ENCODE results near the gene YWHAG. TPM values are rescaled to one million over a fixed set of nuclear protein-coding genes. Genes with fewer than 3 reads are reported as not detected.
"Not testable (repeated sequence)": the region's sequence is repeated elsewhere in the genome, so short reads cannot be mapped to it uniquely, and the experiment has no call there.

Gene YWHAG
- total RNA-seq, 2 experiments from 2014 or later: 140 to 144 TPM

- CTCF ChIA-PET: interaction anchor here (0.5 to 2.7 kb wide), 22 partner anchors 8 to 1816 kb away, joined by 3 to 42 read pairs (median 4); partner anchors contain the start of gene HSPB1
- H3K9me3 Mint-ChIP-seq (ENCODE audit: low read depth): no peaks in the 10 kb centered on the region
- H3K4me1 Mint-ChIP-seq: peaks cover 12% of the 10 kb centered on the region
- H3K4me3 Mint-ChIP-seq: peak overlapping the region; percentile 20
- no peaks in the 10 kb centered on the region for H3K36me3 Mint-ChIP-seq (ENCODE audit: low read depth)
- H3K27ac Mint-ChIP-seq: peak overlapping the region; percentile 94
- peak; percentile 94 for DNase-seq
- POLR2A ChIA-PET: interaction anchor here (0.5 to 1.2 kb wide), 6 partner anchors 9 to 104 kb away, joined by 3 to 5 read pairs (median 4); no protein-coding TSS in a partner anchor
- ATAC-seq: peak; percentile 96
- intact Hi-C loops (cut with DNase I, micrococcal nuclease): loop anchor here (1.0 kb wide), 6 partner anchors 12 to 125 kb away; no protein-coding TSS in a partner anchor
- H3K27me3 Mint-ChIP-seq: peaks cover 2% of the 10 kb centered on the region
Observed at GRCh38 chr7:76291351-76292212, 67.2 kb downstream of the YWHAG start.

DNA sequence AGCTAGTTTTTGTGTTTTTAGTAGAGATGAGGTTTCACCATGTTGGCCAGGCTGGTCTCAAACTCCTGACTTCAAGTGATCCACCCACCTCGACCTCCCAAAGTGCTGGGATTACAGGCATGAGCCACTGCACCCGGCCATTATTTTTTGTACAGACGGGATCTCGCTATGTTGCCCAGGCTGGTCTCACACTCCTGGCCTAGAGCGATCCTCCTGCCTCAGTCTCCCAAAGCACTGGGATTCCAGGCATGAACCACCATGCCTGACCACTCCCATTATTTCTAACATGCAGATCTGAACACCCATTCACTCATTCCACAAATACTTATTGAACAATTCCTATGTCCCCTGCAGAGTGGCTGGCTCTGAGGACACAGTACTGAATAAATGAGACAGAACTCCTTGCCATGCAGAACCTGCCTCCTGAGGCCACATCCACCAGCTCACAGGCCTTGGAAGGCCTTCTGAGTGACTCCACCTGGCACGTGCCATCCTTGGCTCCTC lies 67.9 kb downstream of the YWHAG start:
- H3K27me3 Mint-ChIP-seq; H3K9me3 Mint-ChIP-seq (ENCODE audit: low read depth); H3K36me3 Mint-ChIP-seq (ENCODE audit: low read depth); DNase-seq: not testable (repeated sequence)
- CTCF ChIA-PET: interaction anchor here (0.5 to 2.7 kb wide), 19 partner anchors 8 to 1816 kb away, joined by 3 to 42 read pairs (median 4); partner anchors contain the start of gene HSPB1
- intact Hi-C loops (cut with DNase I, micrococcal nuclease): loop anchor here (1.0 kb wide), 6 partner anchors 12 to 125 kb away; no protein-coding TSS in a partner anchor
- POLR2A ChIA-PET: interaction anchor here (0.5 to 1.2 kb wide), 3 partner anchors 8 to 35 kb away, joined by 3 to 5 read pairs (median 4); no protein-coding TSS in a partner anchor
- Mint-ChIP-seq H3K4me3 (peak overlapping the region; percentile 20), H3K4me1 (peaks cover 12% of the 10 kb centered on the region), H3K27ac (peak overlapping the region; percentile 94)
- ATAC-seq: peak; percentile 7

- Mint-ChIP-seq H3K9me3 (ENCODE audit: low read depth) (no peaks in the 10 kb centered on the region), H3K27ac (no peak overlapping the region), H3K27me3 (peaks cover 16% of the 10 kb centered on the region), H3K4me1 (peaks cover 13% of the 10 kb centered on the region), H3K36me3 (ENCODE audit: low read depth) (no peaks in the 10 kb centered on the region), H3K4me3 (no peak overlapping the region)
- intact Hi-C loops (cut with DNase I, micrococcal nuclease): no loop called here
- ChIA-PET CTCF (interaction anchor here (0.7 to 0.9 kb wide), 2 partner anchors 16 to 26 kb away, joined by 3 read pairs; partner anchors contain the start of gene HSPB1), POLR2A (no interaction called here)
- DNase-seq (no peak), ATAC-seq (no peak)
Observed at GRCh38 chr7:76286842-76287403, 71.9 kb downstream of the YWHAG start.

GRCh38 chr7:76285604-76286374 lies 73.0 kb downstream of the YWHAG start:
- no peak overlapping the region for H3K27ac Mint-ChIP-seq
- no peak overlapping the region for H3K4me3 Mint-ChIP-seq
- intact Hi-C loops (cut with DNase I, micrococcal nuclease): no loop called here
- DNase-seq (no peak), ATAC-seq (no peak)
- no peaks in the 10 kb centered on the region for H3K9me3 Mint-ChIP-seq (ENCODE audit: low read depth)
- H3K4me1 Mint-ChIP-seq: peaks cover 10% of the 10 kb centered on the region
- H3K27me3 Mint-ChIP-seq: peaks cover 22% of the 10 kb centered on the region
- ChIA-PET POLR2A (no interaction called here), CTCF (interaction anchor here (0.9 to 1.3 kb wide), 3 partner anchors 14 to 28 kb away, joined by 3 to 5 read pairs (median 3); partner anchors contain the start of gene HSPB1)
- H3K36me3 Mint-ChIP-seq (ENCODE audit: low read depth): no peaks in the 10 kb centered on the region

- POLR2A ChIA-PET: interaction anchor here (0.6 kb wide), 1 partner anchor 8 kb away, joined by 4 read pairs; no protein-coding TSS in a partner anchor
- H3K27me3 Mint-ChIP-seq: peaks cover 34% of the 10 kb centered on the region
Observed at GRCh38 chr7:76283254-76284159, 75.3 kb downstream of the YWHAG start.

DNA sequence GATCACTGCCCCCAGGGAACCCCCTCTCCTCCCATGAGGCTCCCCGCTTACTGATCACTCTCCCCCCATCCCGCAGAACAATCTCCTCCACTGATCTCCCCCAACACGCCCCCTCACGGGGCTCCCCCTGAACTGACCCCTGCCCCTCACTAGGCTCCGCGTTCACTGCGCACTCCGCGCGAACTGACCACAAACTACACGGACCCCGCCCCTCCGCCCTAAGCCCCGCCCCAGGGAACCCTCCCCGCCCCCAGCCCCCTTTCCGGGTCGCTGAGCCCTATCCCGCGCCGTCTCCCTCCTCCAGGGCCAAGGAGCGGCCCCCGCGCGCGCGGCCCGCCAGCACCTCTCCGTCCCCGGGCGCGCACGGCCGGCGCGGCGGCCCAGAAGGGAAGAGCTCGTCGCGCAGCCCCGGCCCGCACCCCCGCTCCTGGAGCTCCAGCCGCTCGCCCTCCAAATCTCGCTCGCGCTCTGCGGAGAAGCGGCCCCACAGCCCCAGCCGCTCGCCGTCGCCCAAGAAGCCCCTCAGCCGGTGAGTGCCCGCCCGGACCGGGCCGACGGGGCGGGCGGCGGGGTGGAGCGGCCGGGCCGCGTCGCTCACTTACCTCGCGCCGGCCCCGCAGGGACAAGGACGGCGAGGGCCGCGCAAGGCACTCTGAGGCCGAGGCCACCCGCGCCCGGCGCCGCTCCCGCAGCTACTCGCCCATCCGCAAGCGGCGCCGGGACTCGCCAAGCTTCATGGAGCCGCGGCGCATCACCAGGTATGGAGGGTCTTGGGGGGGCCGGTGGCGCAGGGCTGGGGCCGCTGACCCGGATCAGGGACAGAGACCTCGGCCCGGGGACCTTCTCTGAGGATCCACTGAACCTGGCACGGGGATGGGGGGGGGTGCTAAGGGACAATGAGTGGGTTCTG lies 76.2 kb downstream of the YWHAG start:
- H3K4me3 Mint-ChIP-seq: peak overlapping the region; percentile 44
- ATAC-seq: peak; percentile 37
- no peak for DNase-seq
- no peak overlapping the region for H3K27ac Mint-ChIP-seq
- H3K9me3 Mint-ChIP-seq (ENCODE audit: low read depth): no peaks in the 10 kb centered on the region
- intact Hi-C loops (cut with DNase I, micrococcal nuclease): loop anchor here in 1 of 2 experiments (2.0 kb wide), 1 partner anchor 22 kb away; no protein-coding TSS in a partner anchor
- ChIA-PET CTCF (interaction anchor here (0.7 to 1.5 kb wide), 5 partner anchors 9 to 251 kb away, joined by 3 to 10 read pairs (median 3); no protein-coding TSS in a partner anchor), POLR2A (interaction anchor here (0.6 kb wide), 1 partner anchor 8 kb away, joined by 4 read pairs; no protein-coding TSS in a partner anchor)
- H3K36me3 Mint-ChIP-seq (ENCODE audit: low read depth): no peaks in the 10 kb centered on the region
- H3K4me1 Mint-ChIP-seq: peaks cover 11% of the 10 kb centered on the region
- peaks cover 34% of the 10 kb centered on the region for H3K27me3 Mint-ChIP-seq

More at GRCh38 chr7:76283254-76284159, 75.3 kb downstream of the YWHAG start:
- no peaks in the 10 kb centered on the region for H3K9me3 Mint-ChIP-seq (ENCODE audit: low read depth)
- H3K4me1 Mint-ChIP-seq: peaks cover 11% of the 10 kb centered on the region
- H3K27ac Mint-ChIP-seq: no peak overlapping the region
- peak overlapping the region; percentile 18 for H3K4me3 Mint-ChIP-seq
- DNase-seq: no peak
- H3K36me3 Mint-ChIP-seq (ENCODE audit: low read depth): no peaks in the 10 kb centered on the region
- no peak for ATAC-seq
- CTCF ChIA-PET: interaction anchor here (0.8 to 1.5 kb wide), 3 partner anchors 8 to 104 kb away, joined by 3 to 10 read pairs (median 3); no protein-coding TSS in a partner anchor
- intact Hi-C loops (cut with DNase I, micrococcal nuclease): loop anchor here in 1 of 2 experiments (2.0 kb wide), 1 partner anchor 23 kb away; no protein-coding TSS in a partner anchor

GRCh38 chr7:76281706-76282343 lies 77.0 kb downstream of the YWHAG start:
- Mint-ChIP-seq H3K27me3 (peaks cover 34% of the 10 kb centered on the region), H3K27ac (no peak overlapping the region), H3K36me3 (ENCODE audit: low read depth) (no peaks in the 10 kb centered on the region), H3K4me1 (peaks cover 11% of the 10 kb centered on the region), H3K9me3 (ENCODE audit: low read depth) (no peaks in the 10 kb centered on the region), H3K4me3 (peak overlapping the region; percentile 44)
- ATAC-seq (no peak), DNase-seq (no peak)
- CTCF ChIA-PET: interaction anchor here (0.7 to 1.5 kb wide), 5 partner anchors 9 to 250 kb away, joined by 3 to 7 read pairs (median 3); no protein-coding TSS in a partner anchor
- intact Hi-C loops (cut with DNase I, micrococcal nuclease): loop anchor here in 1 of 2 experiments (2.0 kb wide), 1 partner anchor 21 kb away; no protein-coding TSS in a partner anchor
- POLR2A ChIA-PET: no interaction called here

DNA sequence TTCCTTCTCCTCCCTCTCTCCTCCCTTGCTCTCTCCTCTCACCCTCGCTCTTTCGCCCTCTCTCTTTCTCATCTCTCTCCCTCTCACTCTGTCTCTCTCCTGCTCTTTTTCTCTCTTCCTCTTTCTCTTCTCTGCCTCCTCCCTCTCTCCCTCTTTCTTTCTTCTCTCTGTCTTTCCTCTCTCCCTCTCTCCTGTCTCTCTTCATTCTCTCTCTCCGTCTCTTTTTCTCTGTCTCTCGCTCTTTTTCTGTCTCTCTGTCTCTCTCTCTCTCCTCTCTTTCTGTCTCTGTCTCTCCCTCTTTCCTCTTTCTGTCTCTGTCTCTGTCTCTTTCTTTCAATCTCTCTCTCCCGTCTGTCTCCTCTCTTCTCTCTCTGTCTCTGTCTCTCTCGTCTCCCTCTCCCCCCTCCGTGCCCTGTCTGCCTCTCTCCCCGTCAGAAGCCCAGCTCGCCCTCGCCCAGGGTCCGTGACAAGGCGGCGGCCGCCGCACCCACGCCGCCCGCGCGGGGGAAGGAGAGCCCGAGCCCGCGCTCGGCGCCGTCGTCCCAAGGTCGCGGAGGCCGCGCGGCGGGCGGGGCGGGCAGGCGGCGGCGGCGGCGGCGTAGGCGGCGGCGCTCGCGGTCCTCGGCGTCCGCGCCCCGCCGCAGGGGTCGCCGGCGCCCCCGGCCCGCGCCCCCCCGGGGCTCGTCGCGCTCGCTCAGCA lies 77.6 kb downstream of the YWHAG start:
- POLR2A ChIA-PET: no interaction called here
- Mint-ChIP-seq H3K4me3 (peak overlapping the region; percentile 58), H3K9me3 (ENCODE audit: low read depth) (no peaks in the 10 kb centered on the region), H3K4me1 (peaks cover 11% of the 10 kb centered on the region), H3K36me3 (ENCODE audit: low read depth) (no peaks in the 10 kb centered on the region), H3K27ac (no peak overlapping the region), H3K27me3 (peaks cover 35% of the 10 kb centered on the region)
- ATAC-seq (peak; percentile 14), DNase-seq (no peak)
- CTCF ChIA-PET: interaction anchor here (0.7 to 1.5 kb wide), 3 partner anchors 10 to 33 kb away, joined by 3 to 7 read pairs (median 4); no protein-coding TSS in a partner anchor
- intact Hi-C loops (cut with DNase I, micrococcal nuclease): no loop called here
